GM12872 (cell line): ENCODE measurements around the gene OAT.

Experiments used
- TF ChIP-seq, protein P1 (sequence below): IDR thresholded peaks from 3 replicates; pipeline ENCODE4 v1.5.1; 2011; ENCODE audit warnings: low read depth, mild to moderate bottlenecking, low read length, moderate library complexity; ENCODE audit not compliant: insufficient read depth

OAT gene

DNA sequence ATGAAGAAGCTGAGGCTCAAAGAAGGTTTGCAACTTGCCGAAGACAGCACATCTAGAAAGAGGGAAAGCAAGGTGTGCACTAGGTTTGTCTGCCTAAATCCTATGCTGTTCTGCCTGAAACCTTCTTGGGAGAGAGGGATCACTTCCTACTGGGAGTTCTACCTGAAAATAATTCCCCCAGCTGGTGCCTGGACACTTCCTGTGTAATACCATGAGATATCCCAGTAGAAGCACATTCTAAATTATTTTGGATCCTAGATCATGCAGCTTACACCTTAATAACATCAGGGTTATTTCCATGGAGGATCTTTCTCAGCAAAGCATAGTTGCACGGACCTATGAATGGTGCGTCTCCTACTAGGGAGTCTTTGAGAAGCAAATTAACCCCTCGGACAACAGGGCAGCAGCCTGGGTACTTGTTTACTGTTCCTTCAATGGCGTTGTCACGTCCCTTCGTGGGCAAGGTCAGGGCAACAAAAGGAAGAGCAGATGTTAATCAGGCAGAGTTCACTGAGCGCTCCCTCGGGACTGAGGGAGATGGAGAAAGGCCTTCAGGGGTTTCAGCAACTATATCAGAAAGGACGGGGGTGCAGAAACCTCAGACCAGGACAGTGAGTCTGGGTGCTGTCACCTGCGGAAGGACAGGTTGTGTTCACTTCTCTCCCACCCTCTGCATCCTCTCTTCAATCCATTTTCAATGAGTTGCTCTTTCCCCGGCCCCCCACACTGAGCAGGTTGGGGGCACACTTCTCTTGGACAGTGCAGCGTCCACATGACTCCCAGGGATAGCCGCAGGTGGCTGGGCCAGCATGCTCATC lies 44.0 kb downstream of the OAT start:
- TF ChIP-seq, protein P1, sequence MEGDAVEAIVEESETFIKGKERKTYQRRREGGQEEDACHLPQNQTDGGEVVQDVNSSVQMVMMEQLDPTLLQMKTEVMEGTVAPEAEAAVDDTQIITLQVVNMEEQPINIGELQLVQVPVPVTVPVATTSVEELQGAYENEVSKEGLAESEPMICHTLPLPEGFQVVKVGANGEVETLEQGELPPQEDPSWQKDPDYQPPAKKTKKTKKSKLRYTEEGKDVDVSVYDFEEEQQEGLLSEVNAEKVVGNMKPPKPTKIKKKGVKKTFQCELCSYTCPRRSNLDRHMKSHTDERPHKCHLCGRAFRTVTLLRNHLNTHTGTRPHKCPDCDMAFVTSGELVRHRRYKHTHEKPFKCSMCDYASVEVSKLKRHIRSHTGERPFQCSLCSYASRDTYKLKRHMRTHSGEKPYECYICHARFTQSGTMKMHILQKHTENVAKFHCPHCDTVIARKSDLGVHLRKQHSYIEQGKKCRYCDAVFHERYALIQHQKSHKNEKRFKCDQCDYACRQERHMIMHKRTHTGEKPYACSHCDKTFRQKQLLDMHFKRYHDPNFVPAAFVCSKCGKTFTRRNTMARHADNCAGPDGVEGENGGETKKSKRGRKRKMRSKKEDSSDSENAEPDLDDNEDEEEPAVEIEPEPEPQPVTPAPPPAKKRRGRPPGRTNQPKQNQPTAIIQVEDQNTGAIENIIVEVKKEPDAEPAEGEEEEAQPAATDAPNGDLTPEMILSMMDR: no peak

- TF ChIP-seq, protein P1: no peak
Measured at GRCh38 chr10:124372899-124373298, 45.8 kb downstream of the OAT start.

GRCh38 chr10:124370426-124370825 lies 48.3 kb downstream of the OAT start:
- TF ChIP-seq, protein P1: no peak

- TF ChIP-seq, protein P1: no peak
Measured at GRCh38 chr10:124369986-124370385, 48.7 kb downstream of the OAT start.

DNA sequence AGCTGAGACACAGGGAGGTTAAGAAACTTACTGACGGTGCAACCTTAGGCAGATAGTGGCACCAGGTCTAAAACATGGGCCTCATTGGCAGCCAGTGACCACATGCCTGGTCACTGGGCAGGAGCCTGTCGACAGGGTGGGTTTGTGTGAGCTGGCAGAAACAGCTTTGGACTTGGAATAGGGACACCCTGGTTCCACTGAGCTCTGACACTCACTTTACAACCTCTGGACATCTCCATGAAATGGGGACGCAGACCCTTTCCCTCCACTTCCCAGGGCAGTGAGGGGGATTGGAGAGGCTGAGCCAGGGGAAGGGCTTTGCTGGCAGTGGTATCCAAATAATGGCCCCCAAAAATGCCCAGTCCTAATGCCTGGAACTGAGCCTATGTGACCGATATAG lies 49.7 kb downstream of the OAT start:
- TF ChIP-seq, protein P1: no peak

GRCh38 chr10:124367936-124368335 lies 50.8 kb downstream of the OAT start:
- TF ChIP-seq, protein P1: no peak

GRCh38 chr10:124367414-124367813 lies 51.3 kb downstream of the OAT start:
- TF ChIP-seq, protein P1: no peak
